Sigmoid colon (tissue), 7 donors: ENCODE measurements around the gene IZUMO1. TPM values are rescaled to one million over a fixed set of nuclear protein-coding genes. Genes with fewer than 3 reads are reported as not detected.
A peak's percentile ranks its signal among the peaks of the same experiment; 100 is the strongest.

Experiments
- DNase-seq: peaks from one replicate; pipeline ENCODE4 v3.0.0-alpha.2; 2019
- H3K27ac ChIP-seq, 4 donors: fragments of 200-600 bp; sonication (generic); one replicate each; pipeline ENCODE4 v1.5.1; 2016 to 2019; ENCODE audit warnings: mild to moderate bottlenecking in 1 of 4
- H3K27me3 ChIP-seq, 3 donors: fragments of 200-600 bp; sonication (generic); one replicate each; pipeline ENCODE4 v1.5.1; 2019; ENCODE audit warnings: mild to moderate bottlenecking in 1 of 3
- H3K36me3 ChIP-seq, 4 donors: fragments of 200-600 bp; sonication (generic); one replicate each; pipeline ENCODE4 v1.5.1; 2016 to 2019
- H3K4me1 ChIP-seq, 4 donors: fragments of 200-600 bp; sonication (generic); one replicate each; pipeline ENCODE4 v1.5.1; 2017 to 2019
- H3K4me3 ChIP-seq, 4 donors: fragments of 200-600 bp; sonication (generic); one replicate each; pipeline ENCODE4 v1.5.1; 2017 to 2019; ENCODE audit warnings: mild to moderate bottlenecking in 2 of 4, moderate library complexity in 1 of 4
- H3K9me3 ChIP-seq, 4 donors: fragments of 200-600 bp in 3 of 4; sonication (generic) in 3 of 4; one replicate each; pipeline versions ENCODE4 v1.5.1 to v1.6.1; 2013 to 2019
- CTCF ChIP-seq, 4 experiments: fragments of 450-650 bp in 3 of 4; fragments of 200-600 bp in 1 of 4; IDR thresholded peaks; one replicate each; pipeline ENCODE4 v1.5.1; 2016 to 2019; ENCODE audit warnings: antibody characterized with exemption in 4 of 4, mild to moderate bottlenecking in 3 of 4, moderate library complexity in 2 of 4
- EP300 ChIP-seq, 4 donors: sonication (generic); formaldehyde crosslinking; IDR thresholded peaks; one replicate each; pipeline ENCODE4 v1.6.1; 2017; ENCODE audit warnings: antibody characterized with exemption in 4 of 4
- POLR2A ChIP-seq, 2 donors: fragments of 450-650 bp; IDR thresholded peaks; one replicate each; pipeline ENCODE4 v1.6.1; 2016; ENCODE audit warnings: antibody characterized with exemption in 2 of 2, mild to moderate bottlenecking in 2 of 2, moderate library complexity in 2 of 2
- POLR2AphosphoS5 ChIP-seq, 4 donors: sonication (generic); formaldehyde crosslinking; IDR thresholded peaks; one replicate each; pipeline ENCODE4 v1.6.1; 2017; ENCODE audit warnings: antibody characterized with exemption in 4 of 4
- WGBS, 2 donors: extraction: QIAGEN DNeasy Blood & Tissue Kit; methylation state at CpG; one replicate each; pipeline ENCODE4 v1.1.7; 2013; 5-methylcytosine and 5-hydroxymethylcytosine counted together
- intact Hi-C: fragments of 100-400 bp; cut with DNase I; formaldehyde crosslinking; loops from one replicate; pipeline ENCODE4 v1.15.1; 2023
- polyA plus RNA-seq, 3 donors: library from polyadenylated mRNA; stranded (reverse); fragments of 200-250 nt; gene quantifications; one replicate each; pipeline ENCODE4 v1.2.3, GENCODE V29; 2013
- total RNA-seq, 4 donors: library from RNA; depleted of rRNA; stranded (reverse); fragments of >200 nt; gene quantifications; one replicate each; pipeline ENCODE4 v1.1.0, GENCODE V29; 2016
- donor health status: healthy with polysubstance abuse.
- donor health status: Bipolar disorder and iron deficiency.
- donor health status: healthy.

Gene IZUMO1
- total and polyA plus RNA-seq, 7 donors, result 0.15 to 1.8 TPM; not detected in 5

- no peaks in the 10 kb centered on the region for H3K9me3 ChIP-seq
- peaks cover 0 to 15% (median 13%) of the 10 kb centered on the region in 4 donors for H3K4me1 ChIP-seq
- 71 to 86% methylated on average over 4 of the region's 4 CpGs for WGBS, 2 donors
- H3K36me3 ChIP-seq, result no peaks in the 10 kb centered on the region
- intact Hi-C loops, result no loop called here
- H3K4me3 ChIP-seq, result no peak within 1 kb of the TSS
- H3K27me3 ChIP-seq, result peaks cover 18 to 35% (median 32%) of the 10 kb centered on the region in 3 donors
- DNase-seq, result no peak
- no peak within 1 kb of the TSS for H3K27ac ChIP-seq
- TF ChIP-seq EP300 (IDR thresholded peaks at IDR 0.05), result no peak
These were observed 8.5 kb upstream of the IZUMO1 start, which contains the start of gene FGF21 for GRCh38 chr19:48755084-48755641. TSS of gene FGF21 (plus strand) at chr19:48755524. CDS start at chr19:48756237, 713 bp downstream.

GRCh38 chr19:48752496-48753365, 6.0 kb upstream of the IZUMO1 start, which contains the start of gene FUT1:
TSS of gene FUT1 (minus strand) at chr19:48752641. CDS start at chr19:48751281, 1,360 bp downstream.
- H3K4me3 ChIP-seq, result peak within 1 kb of the TSS in 3 of 4 donors; percentile 5 to 34 (median 25)
- peaks cover 0 to 15% (median 13%) of the 10 kb centered on the region in 4 donors for H3K4me1 ChIP-seq
- no peaks in the 10 kb centered on the region for H3K9me3 ChIP-seq
- peak within 1 kb of the TSS in 1 of 4 donors; percentile 51 for H3K27ac ChIP-seq
- no peaks in the 10 kb centered on the region for H3K36me3 ChIP-seq
- intact Hi-C loops, result no loop called here
- TF ChIP-seq EP300 (IDR thresholded peaks at IDR 0.05) (no peak), POLR2AphosphoS5 (IDR thresholded peaks at IDR 0.05) (peak in 2 of 4 donors; percentile 43 to 48)
- peaks cover 18 to 47% (median 39%) of the 10 kb centered on the region in 3 donors for H3K27me3 ChIP-seq
- 1 to 2% methylated on average over 73 of the region's 73 CpGs for WGBS, 2 donors
- DNase-seq, result peak; percentile 72

DNA sequence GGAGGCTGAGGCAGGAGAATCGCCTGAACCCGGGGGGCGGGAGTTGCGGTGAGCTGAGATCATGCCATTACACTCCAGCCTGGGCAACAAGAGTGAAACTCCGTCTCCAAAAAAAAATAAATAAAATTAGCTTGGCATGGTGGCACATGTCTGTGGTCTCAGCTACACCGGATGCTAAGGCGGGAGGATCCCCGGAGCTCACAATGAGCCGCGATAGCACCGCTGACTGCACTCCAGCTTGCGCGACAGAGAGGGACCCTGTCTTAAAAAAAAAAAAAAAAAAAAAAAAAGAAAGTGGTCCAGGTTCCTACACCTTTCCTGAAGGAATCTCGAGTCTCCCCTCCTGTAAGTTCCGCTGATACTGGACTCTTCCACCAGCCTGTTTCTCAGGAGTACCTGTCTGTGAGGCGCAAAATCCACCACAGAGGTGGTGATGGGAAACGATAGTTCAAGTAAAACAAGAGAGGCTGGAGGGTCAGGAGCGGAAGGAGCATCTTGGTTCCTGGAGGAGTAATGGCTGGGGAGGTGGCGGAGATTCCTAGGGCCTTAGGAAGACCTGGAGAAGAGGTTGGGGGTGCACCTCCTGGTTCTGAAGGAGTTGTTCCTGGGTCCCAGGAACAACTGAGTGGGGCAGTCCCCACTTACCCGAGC, 5.3 kb upstream of the IZUMO1 start:
- WGBS, 2 donors, result 22 to 26% methylated on average over 20 of the region's 20 CpGs
- TF ChIP-seq CTCF (IDR thresholded peaks at IDR 0.05) (no peak), EP300 (IDR thresholded peaks at IDR 0.05) (no peak), POLR2AphosphoS5 (IDR thresholded peaks at IDR 0.05) (no peak), POLR2A (IDR thresholded peaks at IDR 0.05) (no peak)
- peak overlapping the region in 3 of 4 donors; percentile 5 to 34 (median 25) for H3K4me3 ChIP-seq
- no peaks in the 10 kb centered on the region for H3K36me3 ChIP-seq
- H3K4me1 ChIP-seq, result peaks cover 0 to 15% (median 13%) of the 10 kb centered on the region in 4 donors
- DNase-seq, result no peak
- H3K27ac ChIP-seq, result peak overlapping the region in 1 of 4 donors; percentile 51
- intact Hi-C loops, result no loop called here
- no peaks in the 10 kb centered on the region for H3K9me3 ChIP-seq
- H3K27me3 ChIP-seq, result peaks cover 18 to 48% (median 42%) of the 10 kb centered on the region in 3 donors

- Histone ChIP-seq H3K27me3 (peaks cover 19 to 58% (median 52%) of the 10 kb centered on the region in 3 donors), H3K4me1 (peaks cover 0 to 15% (median 13%) of the 10 kb centered on the region in 4 donors), H3K27ac (no peak overlapping the region), H3K36me3 (no peaks in the 10 kb centered on the region), H3K4me3 (no peak overlapping the region), H3K9me3 (no peaks in the 10 kb centered on the region)
- no peak for TF ChIP-seq POLR2A (IDR thresholded peaks at IDR 0.05)
- TF ChIP-seq CTCF (IDR thresholded peaks at IDR 0.05), result no peak
- 92% methylated on average over 29 of the region's 29 CpGs for WGBS, 2 donors
- no peak for DNase-seq
- intact Hi-C loops, result no loop called here
These were observed 4.2 kb upstream of the IZUMO1 start for GRCh38 chr19:48750771-48751504.

- TF ChIP-seq POLR2AphosphoS5 (IDR thresholded peaks at IDR 0.05) (no peak), CTCF (IDR thresholded peaks at IDR 0.05) (no peak), POLR2A (IDR thresholded peaks at IDR 0.05) (no peak), EP300 (IDR thresholded peaks at IDR 0.05) (no peak)
- Histone ChIP-seq H3K9me3 (no peaks in the 10 kb centered on the region), H3K36me3 (no peaks in the 10 kb centered on the region), H3K27me3 (peaks cover 25 to 64% (median 58%) of the 10 kb centered on the region in 3 donors), H3K4me1 (peaks cover 0 to 15% (median 13%) of the 10 kb centered on the region in 4 donors), H3K27ac (no peak overlapping the region), H3K4me3 (no peak overlapping the region)
- no peak for DNase-seq
- intact Hi-C loops, result no loop called here
- 95% methylated on average over 31 of the region's 31 CpGs for WGBS, 2 donors
These were observed 3.6 kb upstream of the IZUMO1 start for GRCh38 chr19:48750351-48750750.
